Smooth muscle cell (in vitro differentiated cells): ENCODE measurements around the gene KCNQ2. TPM values are rescaled to one million over a fixed set of nuclear protein-coding genes. Genes with fewer than 3 reads are reported as not detected.

Experiments used
- DNase-seq: peaks from one replicate; lab custom pipeline; 2025; ENCODE audit not compliant: unreplicated experiment; lab: John Stamatoyannopoulos, UW
- H2AFZ ChIP-seq: fragments of 200-600 bp; sonication (generic); 2 replicates; pipeline ENCODE4 v1.6.0; 2016; ENCODE audit warnings: antibody characterized with exemption, low read depth, mild to moderate bottlenecking
- H3F3A ChIP-seq: fragments of 200-600 bp; sonication (generic); 2 replicates; pipeline ENCODE4 v1.6.0; 2017; ENCODE audit warnings: antibody characterized with exemption, low read depth
- H3K27ac ChIP-seq: fragments of 200-600 bp; sonication (generic); 2 replicates; pipeline ENCODE4 v1.5.1; 2016; ENCODE audit warnings: low read depth, mild to moderate bottlenecking
- H3K27me3 ChIP-seq: fragments of 200-600 bp; sonication (generic); 2 replicates; pipeline ENCODE4 v1.6.1; 2016; ENCODE audit warnings: low read depth, mild to moderate bottlenecking
- H3K36me3 ChIP-seq: fragments of 200-600 bp; sonication (generic); 2 replicates; pipeline ENCODE4 v1.5.1; 2016; ENCODE audit warnings: low read depth
- H3K4me1 ChIP-seq: fragments of 200-600 bp; sonication (generic); 2 replicates; pipeline ENCODE4 v1.5.1; 2016; ENCODE audit warnings: low read depth
- H3K4me2 ChIP-seq: fragments of 200-600 bp; sonication (generic); 2 replicates; pipeline ENCODE4 v1.6.0; 2016; ENCODE audit warnings: mild to moderate bottlenecking
- H3K4me3 ChIP-seq: fragments of 200-600 bp; sonication (generic); 2 replicates; pipeline ENCODE4 v1.5.1; 2016; ENCODE audit warnings: mild to moderate bottlenecking
- H3K79me2 ChIP-seq: fragments of 200-600 bp; sonication (generic); 2 replicates; pipeline ENCODE4 v1.6.0; 2016; ENCODE audit warnings: low read depth, mild to moderate bottlenecking
- H3K9ac ChIP-seq: fragments of 200-600 bp; sonication (generic); 2 replicates; pipeline ENCODE4 v1.6.0; 2016; ENCODE audit warnings: low read depth
- H3K9me3 ChIP-seq: fragments of 200-600 bp; sonication (generic); replicated peaks from 2 replicates; pipeline ENCODE4 v1.5.1; 2016; ENCODE audit warnings: low read depth
- H4K20me1 ChIP-seq: fragments of 200-600 bp; sonication (generic); 2 replicates; pipeline ENCODE4 v1.6.0; 2016; ENCODE audit warnings: low read depth
- CTCF ChIP-seq: fragments of 200-600 bp; sonication (generic); IDR thresholded peaks from 2 replicates; pipeline ENCODE4 v1.5.1; 2017; ENCODE audit warnings: borderline replicate concordance, mild to moderate bottlenecking, antibody characterized with exemption; ENCODE audit not compliant: insufficient read depth, poor library complexity, severe bottlenecking
- WGBS: methylation state at CpG from one replicate; pipeline ENCODE4 v1.1.7; 2016; ENCODE audit warnings: low lambda C conversion rate; 5-methylcytosine and 5-hydroxymethylcytosine counted together
- polyA plus RNA-seq: library from polyadenylated mRNA; unstranded; fragments of >200 nt; fragmentation: Nextera tagmentation; extraction: Ambion mirVana; gene quantifications from 2 replicates; pipeline ENCODE4 v1.2.1, GENCODE V29; 2016
- total RNA-seq: library from RNA; depleted of rRNA; stranded (reverse); fragments of >200 nt; gene quantifications from 2 replicates; pipeline ENCODE4 v1.2.3, GENCODE V29; 2014

Gene KCNQ2
- total and polyA plus RNA-seq, 2 experiments from 2014 or later, result 5.1 to 5.7 TPM

- H3F3A ChIP-seq, result no peaks in the 10 kb centered on the region
- H3K9me3 ChIP-seq, result no peaks in the 10 kb centered on the region
- H3K4me1 ChIP-seq, result no peaks in the 10 kb centered on the region
- H3K27ac ChIP-seq, result no peak overlapping the region
- no peaks in the 10 kb centered on the region for H4K20me1 ChIP-seq
- WGBS, result 94% methylated on average over 15 of the region's 15 CpGs
- DNase-seq, result no peak
- H3K4me3 ChIP-seq, result no peak overlapping the region
- no peak overlapping the region for H3K9ac ChIP-seq
- no peak for TF ChIP-seq CTCF
- no peaks in the 10 kb centered on the region for H3K79me2 ChIP-seq
- H2AFZ ChIP-seq, result no peak overlapping the region
- no peak overlapping the region for H3K4me2 ChIP-seq
- no peaks in the 10 kb centered on the region for H3K27me3 ChIP-seq
- no peaks in the 10 kb centered on the region for H3K36me3 ChIP-seq
These were observed 27.2 kb downstream of the KCNQ2 start for GRCh38 chr20:63445075-63445734.

GRCh38 chr20:63444548-63444947 is 27.9 kb downstream of the KCNQ2 start:
- Histone ChIP-seq H3K27me3 (no peaks in the 10 kb centered on the region), H3K9ac (no peak overlapping the region), H3K4me1 (no peaks in the 10 kb centered on the region), H3K36me3 (no peaks in the 10 kb centered on the region), H3F3A (no peaks in the 10 kb centered on the region), H2AFZ (no peak overlapping the region), H4K20me1 (no peaks in the 10 kb centered on the region), H3K79me2 (no peaks in the 10 kb centered on the region), H3K27ac (no peak overlapping the region), H3K4me2 (no peak overlapping the region), H3K4me3 (no peak overlapping the region), H3K9me3 (no peaks in the 10 kb centered on the region)
- no peak for DNase-seq
- no peak for TF ChIP-seq CTCF
- WGBS, result 97% methylated on average over 22 of the region's 24 CpGs

- no peaks in the 10 kb centered on the region for H3F3A ChIP-seq
- no peaks in the 10 kb centered on the region for H3K36me3 ChIP-seq
- H3K79me2 ChIP-seq, result no peaks in the 10 kb centered on the region
- no peak overlapping the region for H3K4me2 ChIP-seq
- no peak overlapping the region for H3K4me3 ChIP-seq
- no peak overlapping the region for H3K27ac ChIP-seq
- H3K4me1 ChIP-seq, result no peaks in the 10 kb centered on the region
- H3K9ac ChIP-seq, result no peak overlapping the region
- H4K20me1 ChIP-seq, result no peaks in the 10 kb centered on the region
- H3K27me3 ChIP-seq, result no peaks in the 10 kb centered on the region
- DNase-seq, result no peak
- no peak overlapping the region for H2AFZ ChIP-seq
- H3K9me3 ChIP-seq, result no peaks in the 10 kb centered on the region
- 96% methylated on average over 25 of the region's 25 CpGs for WGBS
- TF ChIP-seq CTCF, result no peak
These were observed 28.7 kb downstream of the KCNQ2 start for GRCh38 chr20:63443606-63444395.
